Mononuclear cell (primary cell): ENCODE data around the gene TRIM67. TPM values are rescaled to one million over a fixed set of nuclear protein-coding genes. Genes with fewer than 3 reads are reported as not detected.
"Not testable (repeated sequence)": the region's sequence is repeated elsewhere in the genome, so short reads cannot be mapped to it uniquely, and the experiment has no call there.

Experiments used
- H3K27me3 ChIP-seq: 2 replicates; pipeline ENCODE4 v1.6.0; 2011; ENCODE audit warnings: low read length, control low read depth; ENCODE audit not compliant: insufficient read depth
- H3K4me1 ChIP-seq: 2 replicates; pipeline ENCODE4 v1.5.1; 2011; ENCODE audit warnings: mild to moderate bottlenecking, low read length, control low read depth; ENCODE audit not compliant: insufficient read depth
- H3K4me3 ChIP-seq: 2 replicates; pipeline ENCODE4 v1.5.1; 2011; ENCODE audit warnings: mild to moderate bottlenecking, low read length, moderate library complexity
- H3K9me3 ChIP-seq: 2 replicates; pipeline ENCODE4 v1.5.1; 2011; ENCODE audit warnings: low read depth, mild to moderate bottlenecking, control low read depth, low read length
- total RNA-seq: library from RNA; depleted of rRNA; stranded (reverse); fragments of >200 nt; gene quantifications from one replicate; pipeline ENCODE4 v1.2.3, GENCODE V29; 2012

Gene TRIM67
- total RNA-seq, 1 donor = under 0.01 TPM

DNA sequence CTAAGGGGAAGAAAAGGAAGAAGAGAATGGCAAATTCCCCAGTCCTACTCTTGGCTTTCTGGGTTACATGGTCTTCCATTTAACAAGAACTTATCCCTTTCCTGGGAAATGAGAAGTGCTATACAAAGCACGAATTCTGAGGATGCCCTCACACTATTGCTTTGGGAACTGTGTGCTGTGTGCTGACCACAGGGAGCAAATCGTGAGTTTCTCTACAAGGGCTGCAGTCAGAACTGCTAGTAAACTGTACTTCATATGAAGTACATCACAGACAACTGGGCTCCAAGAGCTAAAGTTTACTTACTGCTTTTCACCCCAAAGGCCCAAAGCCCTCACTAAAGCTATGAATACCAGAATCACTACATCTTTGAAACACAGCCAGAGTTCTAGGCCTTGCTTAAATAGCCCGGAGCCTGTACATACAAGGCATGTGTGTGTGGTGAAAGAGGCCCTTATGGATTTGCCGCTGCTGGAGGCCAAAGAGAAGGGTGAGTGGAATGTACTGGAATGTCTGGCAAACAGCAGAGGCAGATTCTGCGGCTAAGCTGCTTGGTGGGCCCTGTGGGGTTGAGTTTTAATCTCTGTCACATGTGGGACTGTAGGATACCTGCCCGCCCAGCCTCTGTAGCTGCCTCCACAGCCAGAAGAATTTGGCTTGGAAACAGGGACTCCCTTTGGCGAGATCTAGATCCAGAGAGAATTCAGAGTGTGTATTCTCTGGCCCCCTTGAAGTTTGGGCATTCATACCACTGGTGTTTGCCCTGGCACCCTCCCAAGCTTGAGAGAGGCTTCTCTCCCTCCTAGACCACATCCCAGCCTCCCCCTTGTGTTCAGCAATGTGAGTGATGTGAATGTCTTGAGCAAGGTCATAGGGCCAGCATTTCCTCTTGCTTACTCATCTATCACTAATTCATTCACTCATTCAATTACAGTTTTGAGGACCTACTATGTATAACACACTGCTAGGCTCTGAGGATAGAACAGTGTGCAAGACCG lies 21.9 kb upstream of the TRIM67 start:
- Histone ChIP-seq H3K4me1 (no peaks in the 10 kb centered on the region), H3K27me3 (peaks cover 4% of the 10 kb centered on the region), H3K9me3 (no peaks in the 10 kb centered on the region), H3K4me3 (no peak overlapping the region)

DNA sequence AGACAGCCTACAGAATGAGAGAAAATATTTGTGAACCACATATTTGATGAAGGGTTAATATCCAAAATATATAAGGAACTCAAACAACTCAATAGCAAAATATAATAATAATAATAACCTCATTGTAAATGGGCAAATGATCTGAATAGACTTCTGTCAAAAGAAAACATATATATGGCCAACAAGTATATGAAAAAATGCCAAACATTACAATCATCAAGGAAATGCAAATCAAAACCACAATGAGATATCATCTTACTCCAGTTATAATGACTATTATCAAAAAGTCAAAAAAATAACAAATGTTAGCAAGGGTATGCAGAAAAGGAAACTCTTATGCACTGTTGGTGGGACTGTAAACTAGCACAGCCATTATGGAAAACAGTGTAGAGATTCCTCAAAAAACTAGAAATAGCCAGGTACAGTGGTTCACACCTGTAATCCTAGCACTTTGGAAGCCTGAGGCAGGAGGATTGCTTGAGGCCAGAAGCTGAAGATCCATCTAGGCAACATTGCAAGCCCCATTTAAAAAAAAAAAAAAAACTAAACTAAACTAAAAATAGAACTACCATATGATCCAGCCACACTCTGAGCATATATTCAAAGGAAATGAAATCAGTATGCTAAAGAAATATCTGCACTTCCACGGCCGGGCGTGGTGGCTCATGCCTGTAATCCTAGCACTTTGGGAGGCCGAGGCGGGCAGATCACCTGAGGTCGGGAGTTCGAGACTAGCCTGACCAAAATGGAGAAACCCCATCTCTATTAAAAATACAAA lies 17.3 kb upstream of the TRIM67 start:
- peaks cover 11% of the 10 kb centered on the region for H3K27me3 ChIP-seq
- H3K4me1 ChIP-seq = no peaks in the 10 kb centered on the region
- no peaks in the 10 kb centered on the region for H3K9me3 ChIP-seq
- H3K4me3 ChIP-seq = no peak overlapping the region

DNA sequence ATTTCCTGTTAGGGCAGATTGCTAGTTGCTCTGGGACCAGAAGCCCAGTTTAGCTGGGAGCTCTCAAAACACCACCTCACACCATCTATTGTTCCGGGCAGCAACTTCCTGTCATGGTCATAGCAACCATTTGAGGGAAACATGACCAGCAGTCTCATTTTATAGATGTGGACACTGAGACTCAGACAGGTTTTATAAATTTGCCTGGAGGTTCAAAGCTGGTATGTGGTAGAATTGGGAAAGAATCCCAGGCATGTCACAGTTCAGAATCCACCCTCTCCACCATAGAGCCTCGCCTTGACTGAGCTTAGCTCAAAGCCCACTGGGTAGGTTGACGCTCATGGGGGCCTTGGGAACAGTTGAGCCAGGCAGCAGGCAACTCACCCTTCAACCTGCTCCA lies 14.0 kb upstream of the TRIM67 start:
- no peak overlapping the region for H3K4me3 ChIP-seq
- no peaks in the 10 kb centered on the region for H3K4me1 ChIP-seq
- no peaks in the 10 kb centered on the region for H3K9me3 ChIP-seq
- peaks cover 13% of the 10 kb centered on the region for H3K27me3 ChIP-seq

DNA sequence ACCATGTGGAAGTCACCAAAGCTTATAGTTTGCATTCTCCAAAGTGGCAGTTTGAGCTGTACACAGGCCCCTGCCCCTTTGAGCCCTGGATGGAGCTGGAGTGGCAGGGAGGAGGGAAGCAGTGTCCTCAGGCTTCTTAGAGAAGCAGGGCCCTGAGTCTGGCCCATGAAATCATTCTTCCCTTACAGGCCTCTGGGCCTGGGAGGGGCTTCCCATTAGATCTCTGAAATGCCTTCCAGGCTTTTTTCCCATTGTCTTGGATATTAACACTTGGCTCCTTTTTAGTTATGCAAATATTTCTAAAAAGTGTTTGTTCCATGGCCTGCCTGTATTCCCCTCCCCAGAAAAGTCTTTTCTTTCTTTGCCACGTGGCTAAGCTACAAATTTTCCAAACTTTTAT lies 10.0 kb upstream of the TRIM67 start:
- Histone ChIP-seq H3K4me3 (no peak overlapping the region), H3K27me3 (peaks cover 23% of the 10 kb centered on the region), H3K9me3 (no peaks in the 10 kb centered on the region), H3K4me1 (no peaks in the 10 kb centered on the region)

DNA sequence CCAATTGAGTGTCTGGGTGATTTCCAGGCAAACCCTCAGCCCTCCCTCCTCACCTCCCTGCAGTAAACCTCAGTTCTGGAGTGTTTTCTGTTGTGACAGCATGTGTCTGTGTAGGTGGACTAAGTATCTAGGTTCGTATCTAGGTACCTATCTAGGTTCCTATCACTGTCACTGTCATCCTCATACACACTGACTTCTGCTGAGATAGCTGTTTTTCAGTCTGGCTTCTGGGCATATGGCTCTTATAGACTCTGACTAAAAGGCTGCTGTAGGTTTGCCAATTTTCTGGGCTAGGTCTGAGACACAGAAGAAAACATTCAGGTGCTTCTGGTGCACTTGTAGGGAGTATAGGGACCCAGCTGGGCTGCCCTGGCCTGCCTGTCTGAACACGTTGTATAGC lies 8.1 kb upstream of the TRIM67 start:
- no peaks in the 10 kb centered on the region for H3K9me3 ChIP-seq
- H3K27me3 ChIP-seq = peaks cover 27% of the 10 kb centered on the region
- no peaks in the 10 kb centered on the region for H3K4me1 ChIP-seq
- H3K4me3 ChIP-seq = no peak overlapping the region

DNA sequence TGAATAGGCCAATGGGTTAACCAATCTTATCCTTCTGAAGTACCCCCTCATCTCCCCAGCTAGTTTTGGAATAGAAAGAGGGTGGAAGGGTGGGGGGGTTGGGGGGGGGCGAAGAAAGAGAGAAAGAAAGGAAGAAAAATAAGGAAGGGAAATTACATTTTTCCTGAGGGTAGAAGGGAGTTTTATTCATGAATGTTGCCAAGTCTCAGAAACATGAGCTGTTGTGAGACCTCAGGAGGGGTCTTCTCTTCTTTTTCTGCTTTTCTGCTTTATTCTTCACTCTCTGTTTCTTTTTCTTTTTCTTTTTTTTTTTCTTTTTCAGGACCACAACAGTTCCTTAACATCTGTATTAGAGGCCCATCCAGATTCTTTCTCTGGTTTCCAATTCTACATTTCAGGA lies 6.0 kb upstream of the TRIM67 start:
- Histone ChIP-seq H3K4me3 (no peak overlapping the region), H3K4me1 (no peaks in the 10 kb centered on the region), H3K27me3 (peaks cover 44% of the 10 kb centered on the region), H3K9me3 (no peaks in the 10 kb centered on the region)

DNA sequence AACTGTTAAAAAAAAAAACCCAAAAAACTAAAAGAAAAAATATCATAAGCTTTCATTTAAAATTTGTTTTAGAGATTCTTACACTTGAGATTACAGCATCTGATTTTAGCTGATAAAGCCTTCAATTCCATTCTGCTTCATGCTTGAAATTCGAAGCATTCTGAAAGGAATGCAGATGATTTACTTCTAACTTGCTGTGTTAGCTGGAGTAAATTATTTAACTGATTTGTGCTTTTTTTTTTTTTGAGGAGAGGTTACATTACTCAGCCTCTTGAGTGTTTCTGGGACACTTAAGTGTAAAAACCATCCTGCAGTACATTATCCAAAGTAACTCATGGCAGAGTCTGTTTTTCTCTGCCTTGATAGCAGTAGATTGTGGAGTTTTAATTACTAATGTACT lies 4.5 kb upstream of the TRIM67 start:
- Histone ChIP-seq H3K9me3 (no peaks in the 10 kb centered on the region), H3K4me3 (no peak overlapping the region), H3K27me3 (peaks cover 56% of the 10 kb centered on the region), H3K4me1 (peaks cover 4% of the 10 kb centered on the region)

DNA sequence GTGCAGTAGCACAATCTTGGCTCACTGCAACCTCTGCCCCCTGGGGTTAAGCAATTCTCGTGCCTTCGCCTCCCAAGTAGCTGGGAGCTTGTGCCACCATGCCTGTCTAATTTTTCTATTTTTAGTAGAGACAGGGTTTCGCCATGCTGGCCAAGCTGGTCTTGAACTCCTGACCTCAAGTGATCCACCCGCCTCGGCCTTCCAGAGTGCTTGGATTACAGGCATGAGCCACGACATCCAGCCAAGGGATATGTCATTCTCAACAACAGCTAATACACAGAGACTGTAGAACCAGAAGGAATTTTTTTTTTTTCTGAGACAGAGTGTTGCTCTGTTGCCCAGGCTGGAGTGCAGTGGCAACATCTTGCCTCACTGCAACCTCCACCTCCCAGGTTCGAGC lies 3.7 kb upstream of the TRIM67 start:
- H3K4me1 ChIP-seq = peaks cover 13% of the 10 kb centered on the region
- not testable (repeated sequence) for H3K9me3 ChIP-seq, H3K4me3 ChIP-seq
- H3K27me3 ChIP-seq = peaks cover 61% of the 10 kb centered on the region

DNA sequence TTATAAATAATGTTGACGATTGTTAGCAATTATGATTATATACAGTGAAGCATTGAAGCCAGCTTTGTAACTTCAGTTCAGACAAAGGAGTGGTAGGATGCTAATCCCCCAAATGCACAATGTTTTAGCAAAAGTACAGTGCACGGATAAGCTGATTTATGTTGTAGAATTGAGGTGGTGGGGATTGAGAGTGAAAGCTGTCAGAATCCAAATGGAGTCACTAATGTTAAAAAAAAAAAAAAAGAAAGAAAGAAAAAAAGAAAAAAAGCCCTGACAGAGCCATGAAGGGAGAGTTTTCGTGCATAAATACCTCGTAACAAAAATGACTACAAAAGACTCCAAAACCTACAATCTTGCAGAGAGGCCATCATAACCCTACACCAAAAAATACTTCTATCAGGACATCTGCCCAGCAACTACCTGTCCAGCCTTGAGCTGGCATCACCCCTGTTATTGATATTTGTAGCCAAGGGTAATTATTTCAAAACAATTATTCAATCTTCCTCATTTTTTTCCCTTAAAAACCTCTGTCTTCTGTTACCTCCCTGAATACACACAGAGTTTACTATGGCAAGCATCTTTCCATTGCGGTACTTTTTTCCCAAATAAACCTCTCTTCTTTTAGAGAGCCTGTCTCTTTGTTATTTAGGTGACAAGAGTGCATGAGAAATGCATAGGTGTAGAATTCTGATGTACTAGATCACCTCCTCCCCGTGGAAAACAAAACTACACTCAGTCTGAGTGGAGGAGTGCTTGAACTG lies 2.5 kb upstream of the TRIM67 start:
- H3K27me3 ChIP-seq = peaks cover 70% of the 10 kb centered on the region
- H3K4me1 ChIP-seq = peaks cover 13% of the 10 kb centered on the region
- no peaks in the 10 kb centered on the region for H3K9me3 ChIP-seq
- no peak overlapping the region for H3K4me3 ChIP-seq

DNA sequence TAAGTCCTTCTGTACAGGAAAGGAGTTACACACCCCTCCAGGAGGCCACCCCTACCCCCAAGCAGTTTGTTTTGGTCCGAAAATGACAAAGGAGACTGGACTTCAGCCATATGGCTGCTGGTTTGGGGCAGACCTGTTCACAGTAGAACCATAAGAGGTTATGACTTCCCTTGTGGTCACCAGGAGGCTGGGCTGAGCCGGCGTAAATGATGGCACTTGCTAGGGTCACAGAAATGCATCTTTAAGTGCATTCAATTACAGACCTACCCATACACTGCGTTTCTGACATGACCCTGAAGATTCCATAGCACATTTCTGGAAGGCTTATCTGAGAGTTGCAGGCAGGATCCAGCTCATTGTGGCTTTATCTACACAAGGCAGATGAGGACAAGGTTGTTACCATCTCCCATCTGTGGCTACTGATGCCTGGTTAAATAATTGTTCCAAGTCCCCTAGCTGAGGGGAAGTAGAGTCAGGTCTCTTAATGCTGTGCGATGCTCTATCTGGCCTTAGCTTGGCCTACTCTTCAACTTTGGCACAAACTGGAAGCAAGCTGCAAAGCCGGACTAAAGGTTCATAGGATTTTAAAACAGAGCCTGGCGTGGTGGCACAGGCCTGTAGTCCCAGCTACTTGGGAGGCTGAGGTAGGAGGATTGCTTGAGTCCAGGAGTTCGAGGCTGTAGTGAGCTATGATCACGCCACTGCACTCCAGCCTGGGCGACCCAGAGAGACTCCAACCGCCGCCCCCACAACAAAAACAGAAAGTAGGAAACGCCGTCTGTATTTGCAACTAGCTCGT lies 1.7 kb upstream of the TRIM67 start:
- peaks cover 72% of the 10 kb centered on the region for H3K27me3 ChIP-seq
- H3K4me3 ChIP-seq = no peak overlapping the region

DNA sequence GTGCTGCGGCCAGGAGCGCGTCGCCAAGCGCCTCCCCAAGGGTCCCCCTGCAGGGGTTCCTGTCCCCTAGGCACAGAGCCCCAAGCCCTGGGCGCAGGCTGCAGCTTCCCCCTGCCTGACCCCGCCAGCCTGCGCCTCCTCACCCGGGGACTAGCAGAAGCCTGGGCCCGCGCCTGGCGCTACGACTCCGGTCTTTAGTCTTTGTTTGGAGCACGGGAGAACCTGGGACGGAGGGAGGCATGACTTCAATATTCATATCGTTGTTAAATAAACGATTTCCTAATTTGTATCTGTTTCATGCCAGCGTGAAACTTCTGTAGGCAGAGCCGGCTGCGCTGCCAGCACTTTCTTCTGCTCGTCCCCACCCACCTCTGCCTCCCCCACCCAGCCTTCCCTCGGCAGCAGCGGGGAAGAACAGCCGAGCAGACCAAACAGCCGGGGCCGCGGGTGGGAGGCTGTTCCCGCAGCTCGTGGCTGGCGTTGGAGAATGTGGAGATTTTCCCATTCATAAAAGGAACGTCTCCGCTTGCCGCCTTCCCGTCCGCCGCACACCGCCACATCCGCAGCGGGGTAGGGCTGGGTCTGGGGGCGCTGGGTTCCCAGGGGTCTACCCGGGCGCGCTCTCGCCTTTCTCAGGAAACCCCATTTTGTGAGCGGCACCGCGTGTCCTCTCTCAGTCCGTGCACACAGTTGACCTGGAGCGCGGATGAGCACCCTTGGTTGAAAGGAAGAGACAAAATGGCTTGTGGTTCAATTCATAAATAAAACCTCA lies 777 bp upstream of the TRIM67 start:
- peaks cover 13% of the 10 kb centered on the region for H3K4me1 ChIP-seq
- peaks cover 81% of the 10 kb centered on the region for H3K27me3 ChIP-seq
- H3K9me3 ChIP-seq = no peaks in the 10 kb centered on the region

More for the DNA sequence above, 1.7 kb upstream of the TRIM67 start:
- no peaks in the 10 kb centered on the region for H3K9me3 ChIP-seq
- peaks cover 13% of the 10 kb centered on the region for H3K4me1 ChIP-seq

DNA sequence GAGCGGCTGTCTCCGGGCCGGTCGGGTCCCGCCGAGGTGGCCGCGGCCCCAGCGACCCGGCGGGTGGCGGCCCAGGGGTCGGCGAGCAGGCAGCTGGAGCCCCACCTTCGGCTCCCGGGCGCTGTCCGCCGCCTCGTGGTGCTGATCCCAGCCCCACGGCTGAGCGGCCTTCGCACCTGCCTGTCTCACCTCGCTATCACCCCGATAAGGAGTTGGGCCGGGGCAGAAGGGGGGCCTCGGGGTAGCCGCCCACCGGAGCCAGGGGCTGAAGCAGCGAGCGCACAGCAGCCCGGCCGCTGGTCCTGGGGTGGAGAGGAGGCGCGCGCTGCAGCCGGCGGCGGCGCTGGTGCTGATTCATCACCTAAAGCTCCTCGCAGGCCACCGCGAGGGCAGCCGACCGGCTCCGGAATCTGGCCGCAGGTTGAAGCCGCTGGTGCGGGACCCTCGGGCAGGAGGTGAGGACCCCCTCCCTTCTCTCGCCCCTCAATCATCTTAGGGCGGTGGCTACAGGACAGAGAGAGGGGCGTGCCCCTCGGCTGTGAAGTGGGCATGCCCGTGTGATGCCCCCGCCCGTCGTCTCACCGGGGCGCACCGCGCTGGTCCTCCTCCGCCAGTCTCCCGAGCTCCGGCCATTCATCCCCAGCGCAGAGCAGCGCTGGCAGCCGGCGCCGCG lies 575 bp downstream of the TRIM67 start:
- Histone ChIP-seq H3K9me3 (no peaks in the 10 kb centered on the region), H3K4me3 (no peak overlapping the region), H3K4me1 (peaks cover 13% of the 10 kb centered on the region), H3K27me3 (peaks cover 75% of the 10 kb centered on the region)

More for the DNA sequence above, 777 bp upstream of the TRIM67 start:
- no peak overlapping the region for H3K4me3 ChIP-seq
